NCI-H2081 (cell line): ENCODE measurements around the gene KIF26B.
"Not testable (repeated sequence)": the region's sequence is repeated elsewhere in the genome, so short reads cannot be mapped to it uniquely, and the experiment has no call there.

ENCODE experiments used
- DNase-seq, 2 experiments: peaks; one replicate each; lab custom pipeline; 2025; lab: John Stamatoyannopoulos, UW

Gene KIF26B

GRCh38 chr1:245651093-245651492 lies 496.3 kb downstream of the KIF26B start:
- no peak for DNase-seq

- no peak for DNase-seq
Measured at GRCh38 chr1:245652116-245652515, 497.3 kb downstream of the KIF26B start.

- DNase-seq: no peak
Measured at GRCh38 chr1:245652660-245653427, 498.1 kb downstream of the KIF26B start.

- no peak for DNase-seq
Measured at GRCh38 chr1:245654460-245655050, 499.8 kb downstream of the KIF26B start.

GRCh38 chr1:245656189-245656717 lies 501.5 kb downstream of the KIF26B start:
- DNase-seq: no peak

GRCh38 chr1:245657371-245657770 lies 502.6 kb downstream of the KIF26B start:
- no peak for DNase-seq

GRCh38 chr1:245663373-245663772 lies 508.6 kb downstream of the KIF26B start:
- DNase-seq: no peak

GRCh38 chr1:245663841-245664240 lies 509.1 kb downstream of the KIF26B start:
- no peak for DNase-seq

GRCh38 chr1:245666412-245666811 lies 511.6 kb downstream of the KIF26B start:
- DNase-seq: no peak

- DNase-seq: no peak
Measured at GRCh38 chr1:245671349-245671748, 516.6 kb downstream of the KIF26B start.

- no peak for DNase-seq
Measured at GRCh38 chr1:245671966-245672767, 517.4 kb downstream of the KIF26B start.

GRCh38 chr1:245672836-245673656 lies 518.3 kb downstream of the KIF26B start:
- not testable (repeated sequence) for DNase-seq

- DNase-seq: peak in 1 of 2 experiments; percentile 21
Measured at GRCh38 chr1:245673881-245674414, 519.2 kb downstream of the KIF26B start.

GRCh38 chr1:245677461-245678240 lies 522.9 kb downstream of the KIF26B start:
- no peak for DNase-seq

GRCh38 chr1:245678860-245679411 lies 524.2 kb downstream of the KIF26B start:
- DNase-seq: no peak

- DNase-seq: no peak
Measured at GRCh38 chr1:245679821-245680780, 525.3 kb downstream of the KIF26B start.

GRCh38 chr1:245682638-245683628 lies 528.1 kb downstream of the KIF26B start:
- no peak for DNase-seq

GRCh38 chr1:245683676-245684075 lies 528.9 kb downstream of the KIF26B start:
- no peak for DNase-seq
